IPS-20b (cell line): ENCODE measurements around the gene INCA1.
"Not testable (repeated sequence)": the region's sequence is repeated elsewhere in the genome, so short reads cannot be mapped to it uniquely, and the experiment has no call there.

Experiments used
- H3K27ac ChIP-seq: one replicate; pipeline ENCODE4 v1.5.1; 2013; ENCODE audit warnings: low read length
- H3K27me3 ChIP-seq: 2 replicates; pipeline ENCODE4 v1.6.1; 2013; ENCODE audit warnings: mild to moderate bottlenecking, low read length, inconsistent platforms; ENCODE audit not compliant: insufficient read depth
- H3K36me3 ChIP-seq: 2 replicates; pipeline ENCODE4 v1.6.1; 2013; ENCODE audit warnings: low read depth, mild to moderate bottlenecking, inconsistent platforms, low read length, moderate library complexity; ENCODE audit not compliant: insufficient read depth
- H3K4me1 ChIP-seq: 2 replicates; pipeline ENCODE4 v1.6.1; 2013; ENCODE audit warnings: mild to moderate bottlenecking, control low read depth, inconsistent platforms, low read length, moderate library complexity; ENCODE audit not compliant: insufficient read depth
- H3K4me3 ChIP-seq: 2 replicates; pipeline ENCODE4 v1.5.1; 2013; ENCODE audit warnings: mild to moderate bottlenecking, low read length, inconsistent platforms
- H3K9ac ChIP-seq: 2 replicates; pipeline ENCODE4 v1.6.1; 2013; ENCODE audit warnings: low read depth, mild to moderate bottlenecking, inconsistent platforms, low read length, moderate library complexity
- H3K9me3 ChIP-seq: 2 replicates; pipeline ENCODE4 v1.6.1; 2013; ENCODE audit warnings: mild to moderate bottlenecking, low read depth, low read length, inconsistent platforms; ENCODE audit not compliant: insufficient read depth

Gene INCA1

DNA sequence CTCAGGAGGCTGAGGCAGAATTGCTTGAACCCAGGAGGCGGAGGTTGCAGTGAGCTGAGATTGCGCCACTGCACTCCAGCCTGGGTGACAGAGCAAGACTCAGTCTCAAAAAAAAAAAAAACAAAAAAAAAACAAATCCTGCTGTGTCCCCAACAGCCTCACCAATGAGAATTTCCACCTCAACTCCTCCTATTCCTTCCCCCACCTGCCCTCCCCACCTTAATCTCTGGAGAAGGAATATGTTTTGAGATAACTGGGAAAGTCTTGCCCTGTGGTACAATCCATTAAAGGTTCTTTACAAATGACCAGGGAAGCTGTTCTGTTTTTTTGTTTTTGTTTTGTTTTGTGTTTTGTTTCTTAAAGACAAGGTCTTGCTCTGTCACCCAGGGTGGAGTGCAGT is 32.8 kb upstream of the INCA1 start:
- not testable (repeated sequence) for H3K4me1 ChIP-seq, H3K9me3 ChIP-seq, H3K4me3 ChIP-seq, H3K27ac ChIP-seq, H3K9ac ChIP-seq, H3K36me3 ChIP-seq
- H3K27me3 ChIP-seq = peaks cover 19% of the 10 kb centered on the region

DNA sequence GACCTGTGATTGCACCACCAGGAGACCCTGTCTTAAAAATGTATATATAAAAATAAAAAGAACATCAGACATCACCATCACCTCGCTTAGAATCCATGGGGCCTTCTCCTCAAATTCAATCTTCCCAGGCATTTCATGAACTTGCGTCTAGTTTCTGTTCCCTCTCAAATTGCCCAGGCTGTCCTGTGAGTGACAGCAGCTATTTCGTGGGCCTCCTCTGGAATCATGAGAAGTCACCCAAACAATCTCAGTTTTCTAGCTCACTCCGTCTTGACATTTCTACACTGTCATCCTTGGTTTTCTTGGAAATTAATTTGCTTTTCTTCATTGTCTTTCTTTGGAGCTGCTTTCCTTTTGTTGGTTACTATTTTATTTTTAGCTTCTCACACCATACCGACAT is 30.6 kb upstream of the INCA1 start:
- no peaks in the 10 kb centered on the region for H3K4me1 ChIP-seq
- no peaks in the 10 kb centered on the region for H3K9me3 ChIP-seq
- no peak overlapping the region for H3K27ac ChIP-seq
- H3K4me3 ChIP-seq = no peak overlapping the region
- no peak overlapping the region for H3K9ac ChIP-seq
- peaks cover 8% of the 10 kb centered on the region for H3K36me3 ChIP-seq
- H3K27me3 ChIP-seq = no peaks in the 10 kb centered on the region; the same call in none of the 2 replicates

DNA sequence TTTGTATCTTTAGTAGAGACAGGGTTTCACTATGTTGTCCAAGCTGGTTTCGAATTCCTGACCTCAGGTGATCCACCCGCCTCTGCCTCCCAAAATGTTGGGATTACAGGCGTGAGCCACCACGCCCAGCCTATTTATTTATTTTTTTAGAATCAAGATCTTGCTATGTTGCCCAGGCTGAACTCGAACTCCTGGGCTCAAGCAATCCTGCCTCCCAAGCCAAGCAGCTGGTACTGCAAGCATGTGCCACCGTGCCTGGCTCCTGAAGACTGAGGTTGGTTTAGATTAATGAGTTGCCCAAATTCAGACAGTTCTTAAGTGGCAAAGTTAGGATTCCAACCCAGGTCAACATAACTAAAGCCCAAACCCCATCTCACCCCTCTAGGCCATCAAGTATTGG is 30.0 kb upstream of the INCA1 start:
- Histone ChIP-seq H3K4me1 (no peaks in the 10 kb centered on the region), H3K27me3 (no peaks in the 10 kb centered on the region; the same call in none of the 2 replicates), H3K27ac (no peak overlapping the region), H3K9me3 (no peaks in the 10 kb centered on the region), H3K4me3 (no peak overlapping the region), H3K9ac (no peak overlapping the region), H3K36me3 (peaks cover 13% of the 10 kb centered on the region)

DNA sequence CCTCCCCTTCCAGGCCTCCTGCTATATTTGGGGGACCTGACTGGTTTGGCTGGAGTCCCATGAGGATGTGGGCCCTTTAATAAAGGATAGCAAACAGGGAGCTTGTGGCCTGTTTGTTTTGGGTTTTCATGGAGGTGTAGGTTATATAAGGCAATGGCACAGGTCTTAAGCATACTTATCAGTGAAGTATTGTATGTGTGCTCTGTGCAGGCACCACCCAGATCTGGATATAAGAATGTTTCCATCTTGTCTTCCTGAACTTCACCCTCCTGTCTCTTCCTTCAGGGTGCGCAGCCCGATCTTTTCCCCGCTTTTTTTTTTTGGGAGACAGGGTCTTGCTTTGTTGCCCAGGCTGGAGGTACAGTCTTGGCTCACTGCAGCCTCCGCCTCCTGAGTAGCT is 27.3 kb upstream of the INCA1 start:
- no peak overlapping the region for H3K27ac ChIP-seq
- no peaks in the 10 kb centered on the region for H3K9me3 ChIP-seq
- peaks cover 39% of the 10 kb centered on the region for H3K36me3 ChIP-seq
- H3K4me1 ChIP-seq = no peaks in the 10 kb centered on the region
- no peaks in the 10 kb centered on the region for H3K27me3 ChIP-seq
- no peak overlapping the region for H3K9ac ChIP-seq
- H3K4me3 ChIP-seq = no peak overlapping the region

DNA sequence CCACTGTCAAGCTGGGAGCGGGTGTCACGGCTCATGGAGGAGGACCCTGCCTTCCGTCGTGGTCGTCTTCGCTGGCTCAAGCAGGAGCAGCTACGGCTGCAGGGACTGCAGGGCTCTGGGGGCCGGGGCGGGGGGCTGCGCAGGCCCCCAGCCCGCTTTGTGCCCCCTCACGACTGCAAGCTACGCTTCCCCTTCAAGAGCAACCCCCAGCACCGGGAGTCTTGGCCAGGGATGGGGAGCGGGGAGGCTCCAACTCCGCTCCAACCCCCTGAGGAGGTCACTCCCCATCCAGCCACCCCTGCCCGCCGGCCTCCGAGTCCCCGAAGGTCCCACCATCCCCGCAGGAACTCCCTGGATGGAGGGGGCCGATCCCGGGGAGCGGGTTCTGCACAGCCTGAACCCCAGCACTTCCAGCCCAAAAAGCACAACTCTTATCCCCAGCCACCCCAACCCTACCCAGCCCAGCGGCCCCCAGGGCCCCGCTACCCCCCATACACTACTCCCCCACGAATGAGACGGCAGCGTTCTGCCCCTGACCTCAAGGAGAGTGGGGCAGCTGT is 26.3 kb upstream of the INCA1 start:
- H3K27me3 ChIP-seq = no peaks in the 10 kb centered on the region
- peaks cover 48% of the 10 kb centered on the region for H3K36me3 ChIP-seq
- no peaks in the 10 kb centered on the region for H3K9me3 ChIP-seq
- no peaks in the 10 kb centered on the region for H3K4me1 ChIP-seq
- H3K9ac ChIP-seq = no peak overlapping the region
- no peak overlapping the region for H3K27ac ChIP-seq
- H3K4me3 ChIP-seq = no peak overlapping the region

DNA sequence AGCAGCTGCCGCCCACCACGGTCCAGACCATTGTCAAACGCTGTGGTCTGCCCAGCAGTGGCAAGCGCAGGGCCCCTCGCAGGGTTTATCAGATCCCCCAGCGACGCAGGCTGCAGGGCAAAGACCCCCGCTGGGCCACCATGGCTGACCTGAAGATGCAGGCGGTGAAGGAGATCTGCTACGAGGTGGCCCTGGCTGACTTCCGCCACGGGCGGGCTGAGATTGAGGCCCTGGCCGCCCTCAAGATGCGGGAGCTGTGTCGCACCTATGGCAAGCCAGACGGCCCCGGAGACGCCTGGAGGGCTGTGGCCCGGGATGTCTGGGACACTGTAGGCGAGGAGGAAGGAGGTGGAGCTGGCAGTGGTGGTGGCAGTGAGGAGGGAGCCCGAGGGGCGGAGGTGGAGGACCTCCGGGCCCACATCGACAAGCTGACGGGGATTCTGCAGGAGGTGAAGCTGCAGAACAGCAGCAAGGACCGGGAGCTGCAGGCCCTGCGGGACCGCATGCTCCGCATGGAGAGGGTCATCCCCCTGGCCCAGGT is 24.9 kb upstream of the INCA1 start:
- no peak overlapping the region for H3K27ac ChIP-seq
- H3K4me1 ChIP-seq = no peaks in the 10 kb centered on the region
- H3K36me3 ChIP-seq = peaks cover 58% of the 10 kb centered on the region
- H3K9me3 ChIP-seq = no peaks in the 10 kb centered on the region
- no peak overlapping the region for H3K4me3 ChIP-seq
- H3K9ac ChIP-seq = no peak overlapping the region
- no peaks in the 10 kb centered on the region for H3K27me3 ChIP-seq

DNA sequence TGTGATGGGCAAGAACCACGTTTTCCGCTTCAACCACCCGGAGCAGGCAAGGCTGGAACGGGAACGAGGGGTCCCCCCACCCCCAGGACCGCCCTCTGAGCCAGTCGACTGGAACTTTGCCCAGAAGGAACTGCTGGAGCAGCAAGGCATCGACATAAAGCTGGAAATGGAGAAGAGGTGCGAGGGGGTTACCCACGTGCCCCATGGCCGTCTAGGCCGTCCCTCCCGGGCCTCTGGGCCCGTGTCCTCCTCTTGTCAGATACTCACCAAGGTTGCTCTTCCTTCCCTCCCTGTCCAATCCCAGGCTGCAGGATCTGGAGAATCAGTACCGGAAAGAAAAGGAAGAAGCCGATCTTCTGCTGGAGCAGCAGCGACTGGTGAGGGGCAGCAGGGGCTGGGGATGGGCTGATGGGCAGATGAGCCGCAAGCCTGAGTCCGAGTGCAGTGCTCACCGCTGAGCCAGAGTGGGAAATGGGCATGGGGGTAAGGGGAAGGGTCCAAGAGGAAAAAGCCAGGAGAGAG is 23.2 kb upstream of the INCA1 start:
- Histone ChIP-seq H3K9me3 (no peaks in the 10 kb centered on the region), H3K27ac (no peak overlapping the region), H3K4me1 (no peaks in the 10 kb centered on the region), H3K9ac (no peak overlapping the region), H3K36me3 (peaks cover 70% of the 10 kb centered on the region), H3K4me3 (no peak overlapping the region), H3K27me3 (no peaks in the 10 kb centered on the region)

DNA sequence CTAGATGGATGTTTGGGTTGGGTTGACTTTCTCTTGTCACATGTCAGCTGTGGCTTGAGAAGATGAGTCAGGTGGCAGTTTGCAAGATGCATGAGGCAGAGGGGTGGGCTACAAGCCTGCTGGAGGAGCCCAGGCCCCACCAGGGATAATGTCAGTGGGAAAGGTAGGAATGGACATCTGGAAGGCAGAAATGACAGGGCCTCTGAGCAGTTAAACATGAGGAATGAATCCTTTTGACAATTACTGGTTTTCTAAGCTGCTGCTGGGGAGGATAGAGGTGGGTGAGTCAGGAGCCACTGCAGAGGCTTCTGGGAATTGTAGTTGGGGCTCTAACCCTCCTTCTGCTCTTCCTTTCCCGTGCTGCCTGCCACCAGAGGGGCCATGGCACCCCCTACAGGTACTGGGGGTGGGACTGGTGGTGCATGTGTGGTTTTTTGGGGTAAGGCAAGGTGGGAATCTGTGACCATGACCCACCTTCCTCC is 22.2 kb upstream of the INCA1 start:
- H3K27ac ChIP-seq = no peak overlapping the region
- H3K9me3 ChIP-seq = no peaks in the 10 kb centered on the region
- no peak overlapping the region for H3K9ac ChIP-seq
- H3K36me3 ChIP-seq = peaks cover 76% of the 10 kb centered on the region
- no peaks in the 10 kb centered on the region for H3K27me3 ChIP-seq
- no peaks in the 10 kb centered on the region for H3K4me1 ChIP-seq
- no peak overlapping the region for H3K4me3 ChIP-seq

DNA sequence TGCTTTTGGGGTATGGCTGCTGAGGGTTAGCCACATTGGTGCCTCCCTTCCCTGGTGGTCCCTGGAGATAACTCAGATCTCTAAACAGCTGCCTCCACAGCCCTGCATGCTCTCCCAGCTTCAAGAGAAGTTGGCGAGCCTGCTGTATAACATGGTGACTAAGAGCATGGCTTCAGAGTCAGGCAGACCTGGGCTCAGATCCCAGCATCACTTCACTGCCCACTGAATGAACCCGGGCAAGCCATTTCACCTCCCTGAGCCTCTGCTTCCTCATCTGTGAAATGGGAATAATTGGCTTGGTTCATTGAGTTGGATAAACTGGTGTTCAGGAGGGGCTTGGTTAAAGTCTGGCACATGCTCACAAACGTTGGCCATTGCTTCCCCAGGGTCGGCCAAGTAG is 17.0 kb upstream of the INCA1 start:
- Histone ChIP-seq H3K36me3 (peaks cover 77% of the 10 kb centered on the region), H3K27ac (no peak overlapping the region), H3K27me3 (no peaks in the 10 kb centered on the region), H3K9ac (no peak overlapping the region), H3K4me3 (no peak overlapping the region), H3K9me3 (no peaks in the 10 kb centered on the region), H3K4me1 (no peaks in the 10 kb centered on the region)

DNA sequence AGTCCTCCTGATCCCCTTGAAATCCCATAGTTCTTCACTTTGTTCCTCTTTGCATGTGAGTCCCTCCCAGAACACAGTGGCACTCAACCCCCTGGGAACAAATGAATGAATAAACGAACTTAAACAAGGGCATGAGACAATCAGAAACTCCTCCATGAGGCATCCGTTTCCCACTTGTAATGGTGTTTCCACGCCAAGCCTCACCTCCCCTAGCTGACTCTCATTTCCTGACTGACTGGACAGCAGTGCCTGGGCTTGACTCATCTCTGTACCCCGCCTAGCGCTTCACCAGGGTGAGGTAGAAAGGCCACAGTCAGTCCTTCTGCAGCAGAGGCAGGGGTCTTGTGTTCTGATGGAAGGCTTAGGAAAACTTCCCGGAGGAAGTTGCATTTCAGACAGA is 14.6 kb upstream of the INCA1 start:
- Histone ChIP-seq H3K9me3 (no peaks in the 10 kb centered on the region), H3K27ac (no peak overlapping the region), H3K9ac (no peak overlapping the region), H3K4me1 (no peaks in the 10 kb centered on the region), H3K4me3 (no peak overlapping the region), H3K36me3 (peaks cover 83% of the 10 kb centered on the region), H3K27me3 (no peaks in the 10 kb centered on the region)

DNA sequence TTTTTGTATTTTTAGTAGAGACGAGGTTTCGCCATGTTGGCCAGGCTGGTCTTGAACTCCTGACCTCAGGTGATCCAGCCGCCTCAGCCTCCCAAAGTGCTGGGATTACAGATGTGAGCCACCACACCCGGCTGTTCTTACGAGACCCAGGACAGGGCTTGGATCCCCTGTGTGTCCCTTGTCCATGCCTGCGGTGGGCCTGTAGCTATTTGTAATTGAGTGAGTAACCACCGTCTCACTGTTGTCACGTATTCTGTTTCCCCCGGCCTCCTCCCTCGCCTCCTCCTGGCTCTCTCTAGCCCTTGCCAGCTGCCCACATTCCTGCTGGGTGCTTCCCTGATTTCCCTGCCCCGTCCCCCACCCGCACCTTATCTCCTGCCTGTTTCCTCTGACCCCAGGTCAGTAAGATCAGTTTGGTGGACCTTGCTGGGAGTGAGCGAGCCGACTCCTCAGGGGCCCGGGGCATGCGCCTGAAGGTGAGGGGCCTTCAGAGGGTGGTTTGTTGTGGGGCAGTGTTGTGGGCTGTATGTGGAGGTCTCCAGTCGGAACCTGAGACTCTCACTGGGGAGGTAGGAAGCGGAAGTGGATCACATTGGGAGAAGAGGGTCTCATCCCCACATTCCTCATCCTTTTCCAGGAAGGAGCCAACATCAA is 6.0 kb upstream of the INCA1 start:
- Histone ChIP-seq H3K4me3 (no peak overlapping the region), H3K9ac (no peak overlapping the region), H3K27me3 (no peaks in the 10 kb centered on the region), H3K27ac (no peak overlapping the region), H3K9me3 (no peaks in the 10 kb centered on the region), H3K4me1 (peaks cover 10% of the 10 kb centered on the region; the same call in 1 of the 2 replicates), H3K36me3 (peaks cover 71% of the 10 kb centered on the region)
